Keratinocyte (primary cell): ENCODE results near the gene ID2.

ENCODE experiments used
- CTCF ChIP-seq, 3 experiments: IDR thresholded peaks in 1 of 3; conservative IDR thresholded peaks in 1 of 3; optimal IDR thresholded peaks in 1 of 3; 2 replicates in 2 of 3; 3 replicates in 1 of 3; pipeline versions ENCODE3 to v1.5.1; 2011; ENCODE audit warnings: low read length in 3 of 3, mild to moderate bottlenecking in 3 of 3, moderate library complexity in 2 of 3, control low read depth in 1 of 3, inconsistent platforms in 1 of 3; ENCODE audit not compliant: insufficient read depth in 2 of 3; ENCODE audit errors: extremely low read depth in 1 of 3
- EZH2 ChIP-seq: IDR thresholded peaks from one replicate; pipeline ENCODE4 v1.6.1; 2012; ENCODE audit warnings: inconsistent platforms, mild to moderate bottlenecking, low read length, moderate library complexity

GRCh38 chr2:8659735-8660492 lies 21.9 kb upstream of the ID2 start:
- no peak for TF ChIP-seq CTCF (optimal IDR thresholded peaks at IDR 0.05 in 1 of 3, IDR thresholded peaks at IDR 0.05 in 1 of 3, conservative IDR thresholded peaks at IDR 0.05 in 1 of 3; ENCODE audit: extremely low read depth in 1 of 3, insufficient read depth in 2 of 3, low read length in 3 of 3)
- TF ChIP-seq EZH2, result no peak
